Vagina (tissue), 2 donors: ENCODE results near the gene AGBL4.

Experiments
- CTCF ChIP-seq, 3 experiments: fragments of 450-650 bp in 2 of 3; fragments of 200-600 bp in 1 of 3; sonication (generic) in 1 of 3; IDR thresholded peaks; one replicate each; pipeline ENCODE4 v1.5.1; 2017 to 2019; ENCODE audit warnings: antibody characterized with exemption in 3 of 3, mild to moderate bottlenecking in 2 of 3, moderate library complexity in 2 of 3
- POLR2A ChIP-seq, 2 donors: fragments of 450-650 bp; IDR thresholded peaks; one replicate each; pipeline ENCODE4 v1.6.1; 2017; ENCODE audit warnings: antibody characterized with exemption in 2 of 2, mild to moderate bottlenecking in 2 of 2, moderate library complexity in 2 of 2

- TF ChIP-seq CTCF (IDR thresholded peaks at IDR 0.05): no peak
- no peak for TF ChIP-seq POLR2A (IDR thresholded peaks at IDR 0.05)
These were observed 1322.3 kb downstream of the AGBL4 start for GRCh38 chr1:48701445-48701844.
